ENCODE data around the gene DPYSL3. TPM values are rescaled to one million over a fixed set of nuclear protein-coding genes. Genes with fewer than 3 reads are reported as not detected.
A peak's percentile ranks its signal among the peaks of the same experiment; 100 is the strongest.

The DPYSL3 gene
- total RNA-seq, 1 donor from 2014 or later = 414 TPM

GRCh38 chr5:147410496-147411358, 99.1 kb downstream of the DPYSL3 start:
- H3K9me3 Mint-ChIP-seq = no peaks in the 10 kb centered on the region
- peak overlapping the region; percentile 30 for H3K27ac Mint-ChIP-seq
- H3K4me3 ChIP-seq = no peak overlapping the region
- no peak for DNase-seq (ENCODE audit: low spot score)
- peaks cover 17% of the 10 kb centered on the region for H3K4me1 ChIP-seq
- H3K9ac ChIP-seq = no peak overlapping the region
- H4K20me1 ChIP-seq (ENCODE audit: low read depth) = peaks cover 62% of the 10 kb centered on the region
- no peaks in the 10 kb centered on the region for H3K27me3 ChIP-seq
- no peaks in the 10 kb centered on the region for H3K27me3 Mint-ChIP-seq (ENCODE audit: insufficient read depth, low read depth)
- H2AFZ ChIP-seq (replicated peaks) = no peak overlapping the region
- H3K4me1 Mint-ChIP-seq = no peaks in the 10 kb centered on the region
- H3K36me3 ChIP-seq = peaks cover 43% of the 10 kb centered on the region
- H3K79me2 ChIP-seq (ENCODE audit: low read depth) = peaks cover 99% of the 10 kb centered on the region
- peak overlapping the region; percentile 83 for H3K27ac ChIP-seq
- H3K4me3 Mint-ChIP-seq = no peak overlapping the region
- H3F3A ChIP-seq (ENCODE audit: low read depth) = peaks cover 65% of the 10 kb centered on the region
- H3K9me3 ChIP-seq (ENCODE audit: low read depth) = no peaks in the 10 kb centered on the region
- TF ChIP-seq CTCF (IDR thresholded peaks at IDR 0.05) = no peak
- TF ChIP-seq EZH2phosphoT487 (IDR thresholded peaks at IDR 0.05) = no peak
- no peak for TF ChIP-seq EZH2 (IDR thresholded peaks at IDR 0.05)
- peaks cover 69% of the 10 kb centered on the region for H3K36me3 Mint-ChIP-seq
- H3K4me2 ChIP-seq = no peak overlapping the region

- Histone ChIP-seq H3K79me2 (ENCODE audit: low read depth) (peaks cover 94% of the 10 kb centered on the region), H3K27me3 (no peaks in the 10 kb centered on the region), H4K20me1 (ENCODE audit: low read depth) (peaks cover 45% of the 10 kb centered on the region), H3F3A (ENCODE audit: low read depth) (peaks cover 65% of the 10 kb centered on the region), H3K4me1 (peaks cover 17% of the 10 kb centered on the region), H3K9ac (no peak overlapping the region), H2AFZ (replicated peaks) (no peak overlapping the region), H3K36me3 (peaks cover 44% of the 10 kb centered on the region), H3K9me3 (ENCODE audit: low read depth) (no peaks in the 10 kb centered on the region), H3K4me3 (no peak overlapping the region), H3K27ac (peak overlapping the region; percentile 50), H3K4me2 (no peak overlapping the region)
- TF ChIP-seq CTCF (IDR thresholded peaks at IDR 0.05) = no peak
- TF ChIP-seq EZH2 (IDR thresholded peaks at IDR 0.05) = no peak
- TF ChIP-seq EZH2phosphoT487 (IDR thresholded peaks at IDR 0.05) = no peak
- no peak for DNase-seq (ENCODE audit: low spot score)
- no peaks in the 10 kb centered on the region for H3K27me3 Mint-ChIP-seq (ENCODE audit: insufficient read depth, low read depth)
- no peaks in the 10 kb centered on the region for H3K4me1 Mint-ChIP-seq
- no peak overlapping the region for H3K4me3 Mint-ChIP-seq
- no peaks in the 10 kb centered on the region for H3K9me3 Mint-ChIP-seq
- H3K36me3 Mint-ChIP-seq = peaks cover 71% of the 10 kb centered on the region
- no peak overlapping the region for H3K27ac Mint-ChIP-seq
Measured at GRCh38 chr5:147408980-147409379, 100.9 kb downstream of the DPYSL3 start.

GRCh38 chr5:147407094-147407681, 102.7 kb downstream of the DPYSL3 start:
- H4K20me1 ChIP-seq (ENCODE audit: low read depth) = peaks cover 27% of the 10 kb centered on the region
- Mint-ChIP-seq H3K36me3 (peaks cover 69% of the 10 kb centered on the region), H3K4me1 (no peaks in the 10 kb centered on the region), H3K4me3 (no peak overlapping the region), H3K27ac (no peak overlapping the region), H3K27me3 (ENCODE audit: insufficient read depth, low read depth) (no peaks in the 10 kb centered on the region), H3K9me3 (no peaks in the 10 kb centered on the region)
- no peak for TF ChIP-seq EZH2 (IDR thresholded peaks at IDR 0.05)
- TF ChIP-seq EZH2phosphoT487 (IDR thresholded peaks at IDR 0.05) = no peak
- TF ChIP-seq CTCF (IDR thresholded peaks at IDR 0.05) = no peak
- H3K27ac ChIP-seq = peak overlapping the region; percentile 1
- peaks cover 68% of the 10 kb centered on the region for H3F3A ChIP-seq (ENCODE audit: low read depth)
- H3K36me3 ChIP-seq = peaks cover 52% of the 10 kb centered on the region
- H3K4me2 ChIP-seq = no peak overlapping the region
- DNase-seq (ENCODE audit: low spot score) = no peak
- H2AFZ ChIP-seq (replicated peaks) = no peak overlapping the region
- H3K4me3 ChIP-seq = no peak overlapping the region
- peaks cover 81% of the 10 kb centered on the region for H3K79me2 ChIP-seq (ENCODE audit: low read depth)
- no peaks in the 10 kb centered on the region for H3K9me3 ChIP-seq (ENCODE audit: low read depth)
- H3K9ac ChIP-seq = no peak overlapping the region
- H3K27me3 ChIP-seq = no peaks in the 10 kb centered on the region
- H3K4me1 ChIP-seq = peaks cover 17% of the 10 kb centered on the region

Data from neural progenitor cell (in vitro differentiated cells).